Measurements from ENCODE around the gene RNF175. TPM values are rescaled to one million over a fixed set of nuclear protein-coding genes. Genes with fewer than 3 reads are reported as not detected.

RNF175 gene
- polyA plus RNA-seq, 1 donor from 2014 or later, result 30.1 TPM

GRCh38 chr4:153788051-153788412, 28.2 kb upstream of the RNF175 start:
- H3K79me2 ChIP-seq (replicated peaks; ENCODE audit: insufficient read depth, low read length), result peaks cover 31% of the 10 kb centered on the region
- no peak overlapping the region for H3K9ac ChIP-seq (ENCODE audit: low read length)
- no peak for TF ChIP-seq CTCF (IDR thresholded peaks at IDR 0.05; ENCODE audit: poor library complexity, severe bottlenecking)
- TF ChIP-seq RAD21 (conservative IDR thresholded peaks at IDR 0.05), result no peak
- TF ChIP-seq REST (IDR thresholded peaks at IDR 0.05; ENCODE audit: borderline replicate concordance), result no peak
- no peaks in the 10 kb centered on the region for H3F3A ChIP-seq (ENCODE audit: insufficient read depth, low read length, poor library complexity, severe bottlenecking)
- H3K27me3 ChIP-seq (ENCODE audit: insufficient read depth, low read depth, low read length), result peaks cover 57% of the 10 kb centered on the region
- H3K4me2 ChIP-seq (ENCODE audit: low read length), result peak overlapping the region; percentile 54
- no peaks in the 10 kb centered on the region for H3K9me3 ChIP-seq (ENCODE audit: low read length)
- H3K4me3 ChIP-seq (ENCODE audit: low read length), result peak overlapping the region; percentile 68
- H3K9me2 ChIP-seq (ENCODE audit: insufficient read depth, low read length), result no peaks in the 10 kb centered on the region
- H2AFZ ChIP-seq (ENCODE audit: low read depth, low read length), result no peak overlapping the region
- H3K36me3 ChIP-seq (ENCODE audit: insufficient read depth, low read length), result no peaks in the 10 kb centered on the region
- no peak overlapping the region for H3K27ac ChIP-seq (ENCODE audit: low read length)
- no peaks in the 10 kb centered on the region for H4K20me1 ChIP-seq (ENCODE audit: insufficient read depth)

- H3K36me3 ChIP-seq (ENCODE audit: insufficient read depth, low read length), result no peaks in the 10 kb centered on the region
- H3K27ac ChIP-seq (ENCODE audit: low read length), result no peak overlapping the region
- no peaks in the 10 kb centered on the region for H3K9me3 ChIP-seq (ENCODE audit: low read length)
- no peaks in the 10 kb centered on the region for H4K20me1 ChIP-seq (ENCODE audit: insufficient read depth)
- H3K4me2 ChIP-seq (ENCODE audit: low read length), result no peak overlapping the region
- H3K4me3 ChIP-seq (ENCODE audit: low read length), result no peak overlapping the region
- no peak overlapping the region for H3K9ac ChIP-seq (ENCODE audit: low read length)
- H3K27me3 ChIP-seq (ENCODE audit: insufficient read depth, low read depth, low read length), result peaks cover 54% of the 10 kb centered on the region
- no peaks in the 10 kb centered on the region for H3K9me2 ChIP-seq (ENCODE audit: insufficient read depth, low read length)
- no peak overlapping the region for H2AFZ ChIP-seq (ENCODE audit: low read depth, low read length)
- no peaks in the 10 kb centered on the region for H3F3A ChIP-seq (ENCODE audit: insufficient read depth, low read length, poor library complexity, severe bottlenecking)
- peaks cover 31% of the 10 kb centered on the region for H3K79me2 ChIP-seq (replicated peaks; ENCODE audit: insufficient read depth, low read length)
- TF ChIP-seq SMC3 (conservative IDR thresholded peaks at IDR 0.05; ENCODE audit: poor library complexity) (no peak), REST (IDR thresholded peaks at IDR 0.05; ENCODE audit: borderline replicate concordance) (peak; percentile 22)
Measured at GRCh38 chr4:153787575-153787974, 27.8 kb upstream of the RNF175 start.

Measured in neural cell (in vitro differentiated cells).